HUES64 (cell line): ENCODE data around the gene VCL.
"Not testable (repeated sequence)": the region's sequence is repeated elsewhere in the genome, so short reads cannot be mapped to it uniquely, and the experiment has no call there.

Source experiments
- H3K27ac ChIP-seq: 2 replicates; pipeline ENCODE4 v1.7.0; 2013; ENCODE audit warnings: low read depth, low read length, inconsistent platforms
- H3K27me3 ChIP-seq: 2 replicates; pipeline ENCODE4 v1.6.1; 2013; ENCODE audit warnings: mild to moderate bottlenecking, low read length; ENCODE audit not compliant: insufficient read depth
- H3K36me3 ChIP-seq: 2 replicates; pipeline ENCODE4 v1.6.1; 2013; ENCODE audit warnings: mild to moderate bottlenecking, low read length; ENCODE audit not compliant: insufficient read depth
- H3K4me1 ChIP-seq: 2 replicates; pipeline ENCODE4 v1.6.1; 2013; ENCODE audit warnings: mild to moderate bottlenecking, low read length, moderate library complexity; ENCODE audit not compliant: insufficient read depth
- H3K4me3 ChIP-seq: 2 replicates; pipeline ENCODE4 v1.5.1; 2013; ENCODE audit warnings: mild to moderate bottlenecking, low read length, moderate library complexity
- H3K9ac ChIP-seq: 2 replicates; pipeline ENCODE4 v1.6.1; 2013; ENCODE audit warnings: mild to moderate bottlenecking, low read depth, low read length
- H3K9me3 ChIP-seq: 2 replicates; pipeline ENCODE4 v1.6.1; 2013; ENCODE audit warnings: low read depth, low read length; ENCODE audit not compliant: insufficient read depth
- WGBS: fragments of 150-250, 120-280 bp; methylation state at CpG from one replicate; pipeline ENCODE4 v1.1.7; 2013; ENCODE audit warnings: missing lambda C conversion rate; 5-methylcytosine and 5-hydroxymethylcytosine counted together

VCL gene

DNA sequence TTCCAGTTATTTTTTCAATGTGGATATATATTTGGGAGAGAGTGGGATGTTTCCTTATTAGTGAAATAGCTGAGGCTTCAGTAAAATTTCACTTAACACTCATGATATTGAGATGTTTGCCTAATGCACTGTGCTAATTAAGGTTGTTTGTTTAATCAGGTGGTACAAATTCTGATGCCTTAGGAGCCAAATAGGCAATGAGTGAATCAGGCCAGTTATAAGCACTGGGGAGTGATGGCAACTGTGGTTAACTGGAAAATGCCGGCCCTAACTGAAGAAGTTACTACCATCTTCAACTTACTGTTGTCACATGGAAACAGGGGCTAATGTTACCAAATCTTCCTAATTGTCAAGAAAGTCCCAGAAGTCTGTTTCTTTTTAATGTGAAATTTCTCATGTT, 32.0 kb downstream of the VCL start:
- Histone ChIP-seq H3K9me3 (no peaks in the 10 kb centered on the region), H3K36me3 (peaks cover 43% of the 10 kb centered on the region), H3K4me1 (peaks cover 54% of the 10 kb centered on the region), H3K4me3 (no peak overlapping the region), H3K27me3 (no peaks in the 10 kb centered on the region), H3K9ac (no peak overlapping the region), H3K27ac (no peak overlapping the region)
- WGBS, result 47% methylated on average over 1 of the region's 1 CpG

DNA sequence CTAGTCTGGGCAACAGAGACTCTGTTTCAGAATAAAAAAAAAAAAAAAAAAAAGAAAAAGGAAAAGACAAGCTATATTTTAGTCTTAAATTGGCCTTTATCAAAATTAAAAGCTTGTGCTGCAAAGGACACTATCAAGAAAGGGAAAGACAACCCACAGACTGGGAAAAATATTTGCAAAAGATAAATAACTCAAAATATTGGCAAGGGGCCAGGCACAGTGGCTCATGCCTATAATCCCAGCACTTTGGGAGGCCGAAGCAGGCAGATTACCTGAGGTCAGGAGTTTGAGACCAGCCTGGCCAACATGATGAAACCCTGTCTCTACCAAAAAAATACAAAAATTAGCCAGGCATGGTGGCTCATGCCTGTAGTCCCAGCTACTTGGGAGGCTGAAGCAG, 34.3 kb downstream of the VCL start:
- H3K9ac ChIP-seq, H3K27ac ChIP-seq, H3K9me3 ChIP-seq, H3K27me3 ChIP-seq, H3K4me3 ChIP-seq: not testable (repeated sequence)
- 93% methylated on average over 1 of the region's 1 CpG for WGBS
- H3K36me3 ChIP-seq, result peaks cover 55% of the 10 kb centered on the region
- H3K4me1 ChIP-seq, result peaks cover 41% of the 10 kb centered on the region

DNA sequence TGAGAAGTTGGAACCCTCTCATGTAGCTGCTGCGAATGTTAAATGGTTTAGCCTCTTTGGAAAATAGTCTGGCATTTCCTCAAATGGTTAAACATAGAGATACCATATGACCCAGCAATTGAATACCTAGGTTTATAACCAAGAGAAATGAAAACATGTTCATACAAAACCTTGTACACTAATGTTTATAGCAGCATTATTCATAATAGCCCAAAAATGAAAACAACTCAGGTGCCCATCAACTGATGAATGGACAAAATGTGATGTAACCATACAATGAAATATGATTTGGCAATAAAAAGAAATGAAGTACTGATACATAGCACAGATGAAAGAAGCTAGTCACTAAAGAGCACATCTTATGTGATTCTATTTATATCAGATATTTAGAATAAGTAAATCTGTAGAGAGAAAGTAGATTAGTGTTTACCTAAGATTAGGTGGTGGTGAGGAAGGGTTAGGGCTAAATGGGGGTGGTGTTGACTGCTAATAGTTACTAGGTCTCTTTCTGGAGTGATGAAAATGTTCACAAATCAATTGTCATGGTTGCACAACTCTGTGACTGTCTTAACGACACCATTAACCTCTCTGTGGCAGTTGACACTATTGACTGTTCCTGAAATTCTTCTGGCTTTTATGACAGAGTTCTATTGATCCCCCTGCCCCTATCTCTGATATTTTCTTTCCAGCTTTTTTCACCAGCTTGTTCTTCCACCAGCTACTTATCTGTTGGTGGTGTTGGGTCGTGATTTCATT, 35.2 kb downstream of the VCL start:
- peaks cover 53% of the 10 kb centered on the region for H3K36me3 ChIP-seq
- H3K27ac ChIP-seq, result no peak overlapping the region
- no peak overlapping the region for H3K4me3 ChIP-seq
- WGBS, result 90% methylated on average over 3 of the region's 3 CpGs
- H3K9me3 ChIP-seq, result no peaks in the 10 kb centered on the region
- H3K27me3 ChIP-seq, result no peaks in the 10 kb centered on the region
- peaks cover 47% of the 10 kb centered on the region for H3K4me1 ChIP-seq
- no peak overlapping the region for H3K9ac ChIP-seq

DNA sequence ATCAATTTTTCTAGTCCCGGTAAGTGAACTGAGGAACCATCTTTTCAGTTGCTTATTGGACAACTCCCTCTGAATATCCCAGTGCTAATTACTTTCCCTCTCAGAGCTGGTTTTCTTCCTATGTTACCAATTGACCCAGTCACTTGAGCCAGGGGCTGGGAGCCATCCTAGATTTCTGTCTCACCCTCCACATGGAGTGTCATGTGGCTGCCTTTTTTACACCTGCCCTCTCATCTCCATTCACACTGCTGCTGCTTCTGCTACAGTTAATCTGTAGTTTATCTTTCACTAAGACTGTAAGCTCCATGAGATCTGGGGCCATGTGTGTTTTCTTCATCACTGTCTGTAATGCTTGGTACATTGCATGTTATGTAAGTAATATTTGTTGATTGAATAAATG, 35.8 kb downstream of the VCL start:
- Histone ChIP-seq H3K4me3 (no peak overlapping the region), H3K36me3 (peaks cover 52% of the 10 kb centered on the region), H3K27ac (no peak overlapping the region), H3K4me1 (peaks cover 51% of the 10 kb centered on the region), H3K9ac (no peak overlapping the region), H3K27me3 (no peaks in the 10 kb centered on the region), H3K9me3 (no peaks in the 10 kb centered on the region)
- 85% methylated on average over 1 of the region's 1 CpG for WGBS

DNA sequence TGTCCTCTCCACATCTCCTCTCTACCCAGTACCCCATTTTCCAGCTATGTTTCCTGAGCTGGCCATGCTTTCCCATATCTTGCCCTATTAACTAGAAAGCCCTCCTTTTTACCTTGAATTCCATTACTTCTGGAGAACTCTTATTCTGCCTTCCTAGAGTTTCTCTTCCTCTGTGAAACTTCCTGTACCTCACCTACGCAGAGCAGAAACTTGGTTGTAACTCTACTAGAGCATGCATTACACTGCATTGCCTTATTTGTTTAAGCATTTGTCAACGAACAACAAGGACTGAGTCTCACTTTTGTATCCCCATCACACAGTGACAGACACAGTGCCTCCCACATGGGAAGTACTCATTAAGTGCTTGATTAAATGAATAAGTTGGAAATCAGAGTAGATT, 36.4 kb downstream of the VCL start:
- Histone ChIP-seq H3K36me3 (peaks cover 52% of the 10 kb centered on the region), H3K9ac (no peak overlapping the region), H3K9me3 (no peaks in the 10 kb centered on the region), H3K27me3 (no peaks in the 10 kb centered on the region), H3K4me3 (no peak overlapping the region), H3K27ac (peak overlapping the region; percentile 46), H3K4me1 (peaks cover 50% of the 10 kb centered on the region)
- WGBS, result 82% methylated on average over 2 of the region's 2 CpGs

DNA sequence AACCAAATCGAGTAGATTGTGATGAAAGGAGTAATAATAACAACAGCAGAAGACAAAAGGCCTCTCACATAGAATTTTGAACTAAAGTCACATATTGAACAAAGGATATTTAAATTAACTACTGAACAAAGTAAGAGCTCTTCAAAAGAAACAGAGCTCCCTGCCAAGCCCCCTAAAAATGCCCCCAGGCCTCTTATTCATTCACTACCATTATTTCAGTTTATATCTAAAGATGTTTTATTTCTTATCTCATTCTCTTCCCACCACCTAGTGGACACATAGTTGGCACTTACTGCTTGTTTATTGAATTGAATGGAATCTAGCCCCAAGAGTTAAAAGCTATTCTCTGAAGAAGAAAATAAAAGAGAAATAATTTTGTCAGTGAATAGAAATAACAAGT, 37.4 kb downstream of the VCL start:
- Histone ChIP-seq H3K27ac (no peak overlapping the region), H3K9ac (no peak overlapping the region), H3K9me3 (no peaks in the 10 kb centered on the region), H3K27me3 (no peaks in the 10 kb centered on the region), H3K4me1 (peaks cover 40% of the 10 kb centered on the region), H3K4me3 (no peak overlapping the region), H3K36me3 (peaks cover 42% of the 10 kb centered on the region)
- no CpG with 5 or more reads among the region's 1 CpG for WGBS

DNA sequence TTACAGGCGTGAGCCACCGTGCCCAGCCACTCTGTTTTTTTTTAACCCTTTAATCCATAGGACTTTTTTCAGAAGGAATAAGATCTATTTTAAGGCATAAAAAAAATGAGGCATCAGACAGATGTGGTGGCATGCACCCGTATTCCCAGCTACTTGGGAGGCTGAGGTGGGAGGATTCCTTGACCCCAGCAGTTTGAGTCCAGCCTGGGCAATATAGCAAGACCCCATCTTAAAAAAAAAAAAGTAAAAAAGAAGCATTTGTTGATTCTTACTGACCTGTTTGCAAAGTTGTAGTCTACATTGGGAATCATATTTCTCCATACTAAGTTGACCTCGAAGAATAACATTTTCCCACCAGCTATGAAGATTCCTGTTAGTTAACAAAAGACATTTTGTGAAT, 38.6 kb downstream of the VCL start:
- Histone ChIP-seq H3K9ac (no peak overlapping the region), H3K4me1 (peaks cover 32% of the 10 kb centered on the region), H3K27ac (no peak overlapping the region), H3K36me3 (peaks cover 35% of the 10 kb centered on the region), H3K27me3 (no peaks in the 10 kb centered on the region), H3K9me3 (no peaks in the 10 kb centered on the region), H3K4me3 (no peak overlapping the region)
- WGBS, result 91% methylated on average over 4 of the region's 4 CpGs

DNA sequence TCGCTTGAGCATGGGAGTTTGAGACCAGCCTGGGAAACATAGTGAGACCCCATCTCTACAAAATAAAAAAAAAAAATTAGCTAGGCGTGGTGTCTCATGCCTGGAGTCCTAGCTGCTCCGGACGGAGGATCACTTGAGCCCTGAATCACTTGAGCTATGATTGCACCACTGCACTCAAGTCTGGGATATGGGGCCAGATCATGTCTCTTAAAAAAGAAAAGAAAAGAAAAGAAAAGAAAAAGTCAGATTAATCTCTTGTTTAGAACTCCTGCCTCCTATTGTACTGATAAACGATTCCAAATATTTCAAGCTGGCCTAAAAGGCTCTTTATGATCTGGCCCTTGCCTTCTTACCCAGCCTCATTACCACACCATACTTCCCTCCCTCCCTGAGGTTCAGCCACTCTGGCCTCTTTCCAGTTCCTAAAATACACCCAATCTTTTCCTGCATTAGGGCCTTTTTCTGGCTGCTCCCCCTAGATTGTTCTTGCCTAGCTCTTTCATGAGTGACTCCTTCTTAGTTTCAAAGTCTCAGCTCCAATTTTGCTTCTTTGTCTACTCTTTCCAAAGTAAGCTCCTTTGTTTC, 41.7 kb downstream of the VCL start:
- Histone ChIP-seq H3K4me1 (peaks cover 11% of the 10 kb centered on the region), H3K9me3 (no peaks in the 10 kb centered on the region), H3K27me3 (no peaks in the 10 kb centered on the region), H3K36me3 (peaks cover 47% of the 10 kb centered on the region), H3K27ac (0 out of 2 replicates have a peak overlapping the region, but pooled peaks have one; percentile 15), H3K4me3 (no peak overlapping the region), H3K9ac (no peak overlapping the region)
- WGBS, result 92% methylated on average over 5 of the region's 5 CpGs

DNA sequence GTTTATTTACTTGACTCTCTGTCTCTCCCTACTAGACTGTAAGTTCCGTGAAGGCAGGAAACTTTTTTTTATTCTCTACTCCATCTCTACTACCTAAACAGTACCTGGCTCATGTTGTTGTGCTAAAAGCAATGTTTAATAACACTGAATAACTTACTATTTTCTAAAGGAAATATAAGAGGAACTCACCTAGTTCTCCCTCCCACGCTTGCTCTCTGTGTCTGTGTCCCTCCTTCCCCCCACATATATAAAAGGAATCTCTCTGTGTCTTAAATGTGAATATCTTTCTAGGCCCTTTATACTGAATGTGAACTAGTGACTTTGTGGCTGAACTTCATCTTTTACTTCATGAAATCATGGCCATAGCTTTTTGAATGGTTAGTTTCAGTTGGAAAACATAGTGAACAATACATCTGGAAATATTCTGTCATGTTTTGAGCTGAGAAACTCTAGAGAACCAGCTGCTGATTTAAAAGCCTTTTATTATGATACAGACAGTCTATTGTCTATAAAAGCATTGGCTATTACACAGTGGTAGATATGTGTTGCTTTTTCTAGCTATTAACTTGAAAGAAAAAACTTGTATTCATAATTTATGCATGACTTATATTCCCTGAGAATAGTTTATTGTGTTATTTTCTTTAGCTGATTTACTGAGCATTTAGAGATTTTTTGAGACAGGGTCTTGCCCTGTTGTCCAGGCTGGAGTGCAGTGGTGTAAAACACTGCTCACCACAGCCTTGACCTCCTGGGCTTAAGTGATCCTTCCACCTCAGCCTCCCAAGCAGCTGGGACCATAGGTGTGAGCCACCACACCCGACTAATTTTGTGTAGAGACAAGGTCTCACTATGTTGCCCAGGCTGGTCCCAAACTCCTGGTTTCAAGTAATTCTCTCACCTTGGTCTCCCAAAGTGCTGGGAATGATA, 42.5 kb downstream of the VCL start:
- 91% methylated on average over 2 of the region's 3 CpGs for WGBS
- Histone ChIP-seq H3K9me3 (no peaks in the 10 kb centered on the region), H3K4me1 (0 out of 2 replicates have a peak, but pooled peaks cover 11% of the 10 kb centered on the region), H3K27ac (peak overlapping the region; percentile 15; the same call in 1 of the 2 replicates), H3K9ac (no peak overlapping the region), H3K4me3 (no peak overlapping the region), H3K27me3 (no peaks in the 10 kb centered on the region), H3K36me3 (peaks cover 55% of the 10 kb centered on the region)

DNA sequence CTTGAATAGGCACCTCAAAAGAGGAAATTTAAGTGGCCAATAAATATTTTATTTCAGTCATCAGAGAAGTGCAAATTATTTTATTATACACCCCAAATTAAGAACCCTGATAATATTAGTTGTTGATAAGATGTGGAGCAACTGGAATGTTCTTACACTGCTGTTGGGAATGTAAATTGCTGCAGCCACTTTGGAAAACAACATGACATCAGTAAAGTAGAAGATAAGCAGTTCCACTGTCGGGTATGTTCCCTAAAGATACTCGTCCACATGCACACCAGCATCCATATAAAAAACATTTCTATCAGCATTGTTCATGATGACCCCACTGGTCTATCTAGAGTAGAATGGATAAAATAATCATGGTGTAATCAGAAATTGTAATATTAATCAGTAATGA, 46.5 kb downstream of the VCL start:
- Histone ChIP-seq H3K36me3 (peaks cover 62% of the 10 kb centered on the region), H3K4me3 (no peak overlapping the region)

DNA sequence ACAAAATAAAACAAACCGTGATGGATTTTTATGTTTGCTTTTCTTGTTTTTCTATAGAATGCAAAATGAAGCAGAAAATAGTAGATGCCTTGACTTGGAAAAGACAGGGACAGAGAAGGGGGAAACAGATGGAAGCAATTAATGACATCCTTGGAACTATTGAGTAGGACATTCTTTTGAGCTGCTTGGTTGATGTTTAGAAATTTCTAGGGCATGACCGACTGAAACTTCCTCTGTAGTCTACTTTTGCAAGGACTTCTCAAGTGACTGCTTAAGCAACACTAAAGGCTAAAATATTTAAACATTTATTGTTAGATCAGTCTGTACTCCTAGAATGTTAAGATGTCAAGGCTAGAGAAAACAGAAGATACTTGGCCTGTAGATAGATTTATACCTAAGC, 49.4 kb downstream of the VCL start:
- no peak overlapping the region for H3K27ac ChIP-seq

More for the DNA sequence above, 46.5 kb downstream of the VCL start:
- no peaks in the 10 kb centered on the region for H3K27me3 ChIP-seq
- WGBS, result 85% methylated on average over 2 of the region's 2 CpGs
- no peaks in the 10 kb centered on the region for H3K4me1 ChIP-seq
- H3K9me3 ChIP-seq, result no peaks in the 10 kb centered on the region
- H3K9ac ChIP-seq, result no peak overlapping the region
- no peak overlapping the region for H3K27ac ChIP-seq

More for the DNA sequence above, 49.4 kb downstream of the VCL start:
- Histone ChIP-seq H3K4me1 (no peaks in the 10 kb centered on the region), H3K27me3 (no peaks in the 10 kb centered on the region), H3K36me3 (peaks cover 55% of the 10 kb centered on the region), H3K9ac (no peak overlapping the region), H3K9me3 (no peaks in the 10 kb centered on the region), H3K4me3 (no peak overlapping the region)
- WGBS, result 96% methylated on average over 2 of the region's 2 CpGs
